GM23338 (cell line): ENCODE measurements around the gene TPR. TPM values are rescaled to one million over a fixed set of nuclear protein-coding genes. Genes with fewer than 3 reads are reported as not detected.

Source experiments
- ATAC-seq: fragments of 200-7000 bp; cut with Tn5 transposase; 3 replicates; pipeline ENCODE4 v1.9.1; 2020
- DNase-seq: peaks from one replicate; pipeline ENCODE4 v3.0.0-alpha.2; 2015; ENCODE audit warnings: low spot score
- H2AFZ ChIP-seq: fragments of 200-600 bp; sonication (generic); 2 replicates; pipeline ENCODE4 v1.8.0; 2016; ENCODE audit warnings: antibody characterized with exemption, mild to moderate bottlenecking, moderate library complexity
- H3F3A ChIP-seq: fragments of 200-600 bp; sonication (generic); replicated peaks from 2 replicates; pipeline ENCODE4 v1.8.0; 2017; ENCODE audit warnings: antibody characterized with exemption, mixed run types, low read depth
- H3K27ac ChIP-seq: fragments of 200-600 bp; sonication (generic); 2 replicates; pipeline ENCODE4 v1.6.1; 2016; ENCODE audit warnings: low read depth
- H3K27me3 ChIP-seq: fragments of 200-600 bp; sonication (generic); 2 replicates; pipeline ENCODE4 v1.8.0; 2016; ENCODE audit warnings: mild to moderate bottlenecking, mixed run types, moderate library complexity; ENCODE audit not compliant: insufficient read depth
- H3K36me3 ChIP-seq: fragments of 200-600 bp; sonication (generic); 2 replicates; pipeline ENCODE4 v1.8.0; 2016; ENCODE audit warnings: mild to moderate bottlenecking; ENCODE audit not compliant: insufficient read depth
- H3K4me1 ChIP-seq: fragments of 200-600 bp; sonication (generic); 2 replicates; pipeline ENCODE4 v1.8.0; 2016; ENCODE audit warnings: mild to moderate bottlenecking, moderate library complexity; ENCODE audit not compliant: insufficient read depth
- H3K4me2 ChIP-seq: fragments of 200-600 bp; sonication (generic); 2 replicates; pipeline ENCODE4 v1.7.1; 2017; ENCODE audit warnings: mixed run types
- H3K4me3 ChIP-seq: fragments of 200-600 bp; sonication (generic); 2 replicates; pipeline ENCODE4 v1.6.1; 2016; ENCODE audit warnings: mixed run types
- H3K79me2 ChIP-seq: fragments of 200-600 bp; sonication (generic); replicated peaks from 2 replicates; pipeline ENCODE4 v1.8.0; 2017; ENCODE audit warnings: mild to moderate bottlenecking; ENCODE audit not compliant: insufficient read depth
- H3K9me2 ChIP-seq: fragments of 200-600 bp; sonication (generic); 2 replicates; pipeline ENCODE4 v1.8.0; 2017; ENCODE audit not compliant: insufficient read depth
- H4K20me1 ChIP-seq: fragments of 200-600 bp; sonication (generic); replicated peaks from 2 replicates; pipeline ENCODE4 v1.8.0; 2017; ENCODE audit warnings: mild to moderate bottlenecking; ENCODE audit not compliant: insufficient read depth
- H3K27ac Mint-ChIP-seq: 2 replicates; pipeline ENCODE4 v1.8.0; 2020; ENCODE audit warnings: inconsistent platforms, mild to moderate bottlenecking, moderate library complexity, mixed read lengths
- H3K27me3 Mint-ChIP-seq: 3 replicates; pipeline ENCODE4 v1.8.0; 2022; ENCODE audit warnings: low read depth, mild to moderate bottlenecking, moderate library complexity, mixed read lengths, inconsistent platforms; ENCODE audit not compliant: insufficient read depth, poor library complexity
- H3K36me3 Mint-ChIP-seq: 3 replicates; pipeline ENCODE4 v1.8.0; 2021; ENCODE audit warnings: low read depth, mild to moderate bottlenecking, inconsistent platforms, moderate library complexity, mixed read lengths
- H3K4me1 Mint-ChIP-seq: 3 replicates; pipeline ENCODE4 v1.8.0; 2020; ENCODE audit warnings: mild to moderate bottlenecking, inconsistent platforms, mixed read lengths
- H3K4me3 Mint-ChIP-seq: 3 replicates; pipeline ENCODE4 v1.8.0; 2021; ENCODE audit warnings: moderate library complexity, mild to moderate bottlenecking, inconsistent platforms, mixed read lengths
- H3K9me3 Mint-ChIP-seq: 3 replicates; pipeline ENCODE4 v1.8.0; 2020; ENCODE audit warnings: moderate library complexity, mild to moderate bottlenecking, inconsistent platforms, mixed read lengths
- CREB1 ChIP-seq: fragments of 250-450 bp; sonication (Bioruptor Pico); IDR thresholded peaks from 2 replicates; pipeline ENCODE4 v1.5.0; 2020; ENCODE audit warnings: low read depth, mild to moderate bottlenecking, moderate library complexity
- EZH2phosphoT487 ChIP-seq: fragments of 200-600 bp; sonication (generic); IDR thresholded peaks from one replicate; pipeline ENCODE4 v1.8.1; 2018; ENCODE audit warnings: antibody characterized with exemption; ENCODE audit not compliant: unreplicated experiment
- JUNB ChIP-seq: IDR thresholded peaks from one replicate; pipeline ENCODE4 v1.6.1; 2016; ENCODE audit warnings: antibody characterized with exemption; ENCODE audit not compliant: unreplicated experiment
- STAT1 ChIP-seq: IDR thresholded peaks from one replicate; pipeline ENCODE4 v1.6.1; 2016; ENCODE audit warnings: antibody characterized with exemption; ENCODE audit not compliant: unreplicated experiment
- ZNF331 ChIP-seq: fragments of 250-450 bp; sonication (Bioruptor Pico); IDR thresholded peaks from 2 replicates; pipeline ENCODE4 v1.5.0; 2020; ENCODE audit warnings: low read depth, mild to moderate bottlenecking, moderate library complexity
- polyA plus RNA-seq: library from polyadenylated mRNA; unstranded; fragments of >200 nt; fragmentation: Nextera tagmentation; extraction: Ambion mirVana; gene quantifications from 2 replicates; pipeline ENCODE4 v1.2.1, GENCODE V29; 2016
- total RNA-seq: library from RNA; depleted of rRNA; stranded (reverse); fragments of >200 nt; shearing (Covaris generic); gene quantifications from 2 replicates; pipeline ENCODE4 v1.2.3, GENCODE V29; 2014
- TF ChIP-seq, protein P1 (sequence below): IDR thresholded peaks from one replicate; pipeline ENCODE4 v1.6.1; 2018; ENCODE audit warnings: antibody characterized with exemption; ENCODE audit not compliant: unreplicated experiment
- TF ChIP-seq, protein P2 (sequence below): IDR thresholded peaks from 2 replicates; pipeline ENCODE4 v1.6.1; 2016; ENCODE audit warnings: antibody characterized with exemption
- TF ChIP-seq, protein P3 (sequence below), 2 experiments: fragments of 200-600 bp in 1 of 2; sonication (generic) in 1 of 2; conservative IDR thresholded peaks; 2 replicates each; pipeline versions ENCODE4 v1.5.1 to v1.6.1; 2016 to 2017; ENCODE audit warnings: antibody characterized with exemption in 2 of 2, low read depth in 2 of 2, mild to moderate bottlenecking in 2 of 2, moderate library complexity in 1 of 2
- TF ChIP-seq, protein P4 (sequence below): fragments of 250-450 bp; sonication (Bioruptor Pico); IDR thresholded peaks from 2 replicates; pipeline ENCODE4 v1.5.0; 2020; ENCODE audit warnings: mild to moderate bottlenecking, moderate library complexity

TPR gene
- total and polyA plus RNA-seq, 2 experiments from 2014 or later = 108 to 220 TPM

DNA sequence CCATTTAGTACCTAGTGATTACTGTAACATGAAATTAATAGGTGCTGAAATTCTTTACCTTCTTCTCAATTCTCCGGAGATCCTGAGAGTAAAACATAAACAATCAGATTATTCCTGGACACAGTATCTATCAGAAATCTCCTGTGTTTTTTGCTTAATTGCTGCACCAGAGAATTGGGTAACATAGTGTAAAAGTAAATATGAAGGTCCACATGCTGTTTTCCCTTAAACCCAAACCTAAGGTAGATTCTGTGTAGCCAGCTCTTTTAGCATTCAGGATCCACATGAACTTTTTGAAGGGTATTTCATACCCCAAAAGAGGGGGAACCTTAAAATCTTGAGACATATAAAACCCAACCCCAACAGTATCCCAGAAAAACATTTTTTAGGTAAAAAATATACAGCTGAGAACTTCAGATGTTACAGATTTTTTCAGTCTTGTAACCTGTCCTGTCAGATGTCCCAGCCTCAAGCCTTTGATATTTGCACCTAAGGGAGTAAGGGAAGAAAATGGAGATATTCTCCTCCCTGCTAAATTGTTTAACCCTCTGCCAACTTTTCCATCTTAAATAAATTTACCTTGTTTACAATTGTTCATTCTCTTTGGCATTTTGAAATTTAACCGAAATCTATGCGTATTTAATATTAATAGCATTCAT, 11.8 kb upstream of the TPR start (continued):
- TF ChIP-seq, protein P1, sequence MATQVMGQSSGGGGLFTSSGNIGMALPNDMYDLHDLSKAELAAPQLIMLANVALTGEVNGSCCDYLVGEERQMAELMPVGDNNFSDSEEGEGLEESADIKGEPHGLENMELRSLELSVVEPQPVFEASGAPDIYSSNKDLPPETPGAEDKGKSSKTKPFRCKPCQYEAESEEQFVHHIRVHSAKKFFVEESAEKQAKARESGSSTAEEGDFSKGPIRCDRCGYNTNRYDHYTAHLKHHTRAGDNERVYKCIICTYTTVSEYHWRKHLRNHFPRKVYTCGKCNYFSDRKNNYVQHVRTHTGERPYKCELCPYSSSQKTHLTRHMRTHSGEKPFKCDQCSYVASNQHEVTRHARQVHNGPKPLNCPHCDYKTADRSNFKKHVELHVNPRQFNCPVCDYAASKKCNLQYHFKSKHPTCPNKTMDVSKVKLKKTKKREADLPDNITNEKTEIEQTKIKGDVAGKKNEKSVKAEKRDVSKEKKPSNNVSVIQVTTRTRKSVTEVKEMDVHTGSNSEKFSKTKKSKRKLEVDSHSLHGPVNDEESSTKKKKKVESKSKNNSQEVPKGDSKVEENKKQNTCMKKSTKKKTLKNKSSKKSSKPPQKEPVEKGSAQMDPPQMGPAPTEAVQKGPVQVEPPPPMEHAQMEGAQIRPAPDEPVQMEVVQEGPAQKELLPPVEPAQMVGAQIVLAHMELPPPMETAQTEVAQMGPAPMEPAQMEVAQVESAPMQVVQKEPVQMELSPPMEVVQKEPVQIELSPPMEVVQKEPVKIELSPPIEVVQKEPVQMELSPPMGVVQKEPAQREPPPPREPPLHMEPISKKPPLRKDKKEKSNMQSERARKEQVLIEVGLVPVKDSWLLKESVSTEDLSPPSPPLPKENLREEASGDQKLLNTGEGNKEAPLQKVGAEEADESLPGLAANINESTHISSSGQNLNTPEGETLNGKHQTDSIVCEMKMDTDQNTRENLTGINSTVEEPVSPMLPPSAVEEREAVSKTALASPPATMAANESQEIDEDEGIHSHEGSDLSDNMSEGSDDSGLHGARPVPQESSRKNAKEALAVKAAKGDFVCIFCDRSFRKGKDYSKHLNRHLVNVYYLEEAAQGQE = no peak
- TF ChIP-seq, protein P2, sequence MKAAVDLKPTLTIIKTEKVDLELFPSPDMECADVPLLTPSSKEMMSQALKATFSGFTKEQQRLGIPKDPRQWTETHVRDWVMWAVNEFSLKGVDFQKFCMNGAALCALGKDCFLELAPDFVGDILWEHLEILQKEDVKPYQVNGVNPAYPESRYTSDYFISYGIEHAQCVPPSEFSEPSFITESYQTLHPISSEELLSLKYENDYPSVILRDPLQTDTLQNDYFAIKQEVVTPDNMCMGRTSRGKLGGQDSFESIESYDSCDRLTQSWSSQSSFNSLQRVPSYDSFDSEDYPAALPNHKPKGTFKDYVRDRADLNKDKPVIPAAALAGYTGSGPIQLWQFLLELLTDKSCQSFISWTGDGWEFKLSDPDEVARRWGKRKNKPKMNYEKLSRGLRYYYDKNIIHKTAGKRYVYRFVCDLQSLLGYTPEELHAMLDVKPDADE = no peak
- TF ChIP-seq EZH2phosphoT487 = no peak
- TF ChIP-seq CREB1 (CRISPR knock-in tag) = no peak

DNA sequence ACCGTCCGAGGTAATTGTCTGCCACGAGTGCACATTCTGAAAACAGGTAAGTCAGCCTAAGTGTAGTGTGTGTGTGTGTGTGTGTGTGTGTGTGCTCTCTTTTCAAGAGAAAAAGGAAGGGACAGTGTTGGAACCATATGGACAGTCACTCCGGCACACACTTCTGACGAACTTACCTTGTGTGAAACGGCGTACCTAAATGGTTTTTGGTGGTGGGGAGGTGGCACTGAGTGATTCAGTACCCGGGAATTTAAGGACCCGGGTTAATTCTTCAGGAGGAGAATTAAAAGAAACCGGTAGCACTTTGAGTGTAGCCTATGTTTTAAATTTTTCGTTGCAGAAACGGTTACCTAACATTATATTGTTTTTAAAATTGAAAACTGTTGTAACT, 871 bp upstream of the TPR start:
- peak; percentile 18 for ATAC-seq

More for the DNA sequence above, 871 bp upstream of the TPR start:
- H3F3A ChIP-seq = no peaks in the 10 kb centered on the region
- H3K36me3 ChIP-seq = peaks cover 17% of the 10 kb centered on the region
- no peaks in the 10 kb centered on the region for H3K27me3 ChIP-seq
- no peak overlapping the region for H2AFZ ChIP-seq
- Mint-ChIP-seq H3K4me3 (peak overlapping the region; percentile 100), H3K27me3 (peaks cover 3% of the 10 kb centered on the region), H3K36me3 (peaks cover 31% of the 10 kb centered on the region), H3K27ac (peak overlapping the region; percentile 100), H3K4me1 (no peaks in the 10 kb centered on the region), H3K9me3 (peaks cover 5% of the 10 kb centered on the region; the same call in 1 of the 3 replicates)
- DNase-seq = no peak
- H3K4me1 ChIP-seq = peaks cover 12% of the 10 kb centered on the region; the same call in 1 of the 2 replicates
- no peaks in the 10 kb centered on the region for H3K9me2 ChIP-seq
- H4K20me1 ChIP-seq = peaks cover 21% of the 10 kb centered on the region
- H3K79me2 ChIP-seq = peaks cover 91% of the 10 kb centered on the region
- no peak for TF ChIP-seq JUNB
- no peak for TF ChIP-seq STAT1
- TF ChIP-seq, protein P3, sequence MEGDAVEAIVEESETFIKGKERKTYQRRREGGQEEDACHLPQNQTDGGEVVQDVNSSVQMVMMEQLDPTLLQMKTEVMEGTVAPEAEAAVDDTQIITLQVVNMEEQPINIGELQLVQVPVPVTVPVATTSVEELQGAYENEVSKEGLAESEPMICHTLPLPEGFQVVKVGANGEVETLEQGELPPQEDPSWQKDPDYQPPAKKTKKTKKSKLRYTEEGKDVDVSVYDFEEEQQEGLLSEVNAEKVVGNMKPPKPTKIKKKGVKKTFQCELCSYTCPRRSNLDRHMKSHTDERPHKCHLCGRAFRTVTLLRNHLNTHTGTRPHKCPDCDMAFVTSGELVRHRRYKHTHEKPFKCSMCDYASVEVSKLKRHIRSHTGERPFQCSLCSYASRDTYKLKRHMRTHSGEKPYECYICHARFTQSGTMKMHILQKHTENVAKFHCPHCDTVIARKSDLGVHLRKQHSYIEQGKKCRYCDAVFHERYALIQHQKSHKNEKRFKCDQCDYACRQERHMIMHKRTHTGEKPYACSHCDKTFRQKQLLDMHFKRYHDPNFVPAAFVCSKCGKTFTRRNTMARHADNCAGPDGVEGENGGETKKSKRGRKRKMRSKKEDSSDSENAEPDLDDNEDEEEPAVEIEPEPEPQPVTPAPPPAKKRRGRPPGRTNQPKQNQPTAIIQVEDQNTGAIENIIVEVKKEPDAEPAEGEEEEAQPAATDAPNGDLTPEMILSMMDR (conservative IDR thresholded peaks at IDR 0.05; ENCODE audit: low read depth in 2 of 2) = no peak
- TF ChIP-seq CREB1 (CRISPR knock-in tag) = no peak
- TF ChIP-seq, protein P2 = no peak
- no peak for TF ChIP-seq EZH2phosphoT487
- TF ChIP-seq, protein P4, sequence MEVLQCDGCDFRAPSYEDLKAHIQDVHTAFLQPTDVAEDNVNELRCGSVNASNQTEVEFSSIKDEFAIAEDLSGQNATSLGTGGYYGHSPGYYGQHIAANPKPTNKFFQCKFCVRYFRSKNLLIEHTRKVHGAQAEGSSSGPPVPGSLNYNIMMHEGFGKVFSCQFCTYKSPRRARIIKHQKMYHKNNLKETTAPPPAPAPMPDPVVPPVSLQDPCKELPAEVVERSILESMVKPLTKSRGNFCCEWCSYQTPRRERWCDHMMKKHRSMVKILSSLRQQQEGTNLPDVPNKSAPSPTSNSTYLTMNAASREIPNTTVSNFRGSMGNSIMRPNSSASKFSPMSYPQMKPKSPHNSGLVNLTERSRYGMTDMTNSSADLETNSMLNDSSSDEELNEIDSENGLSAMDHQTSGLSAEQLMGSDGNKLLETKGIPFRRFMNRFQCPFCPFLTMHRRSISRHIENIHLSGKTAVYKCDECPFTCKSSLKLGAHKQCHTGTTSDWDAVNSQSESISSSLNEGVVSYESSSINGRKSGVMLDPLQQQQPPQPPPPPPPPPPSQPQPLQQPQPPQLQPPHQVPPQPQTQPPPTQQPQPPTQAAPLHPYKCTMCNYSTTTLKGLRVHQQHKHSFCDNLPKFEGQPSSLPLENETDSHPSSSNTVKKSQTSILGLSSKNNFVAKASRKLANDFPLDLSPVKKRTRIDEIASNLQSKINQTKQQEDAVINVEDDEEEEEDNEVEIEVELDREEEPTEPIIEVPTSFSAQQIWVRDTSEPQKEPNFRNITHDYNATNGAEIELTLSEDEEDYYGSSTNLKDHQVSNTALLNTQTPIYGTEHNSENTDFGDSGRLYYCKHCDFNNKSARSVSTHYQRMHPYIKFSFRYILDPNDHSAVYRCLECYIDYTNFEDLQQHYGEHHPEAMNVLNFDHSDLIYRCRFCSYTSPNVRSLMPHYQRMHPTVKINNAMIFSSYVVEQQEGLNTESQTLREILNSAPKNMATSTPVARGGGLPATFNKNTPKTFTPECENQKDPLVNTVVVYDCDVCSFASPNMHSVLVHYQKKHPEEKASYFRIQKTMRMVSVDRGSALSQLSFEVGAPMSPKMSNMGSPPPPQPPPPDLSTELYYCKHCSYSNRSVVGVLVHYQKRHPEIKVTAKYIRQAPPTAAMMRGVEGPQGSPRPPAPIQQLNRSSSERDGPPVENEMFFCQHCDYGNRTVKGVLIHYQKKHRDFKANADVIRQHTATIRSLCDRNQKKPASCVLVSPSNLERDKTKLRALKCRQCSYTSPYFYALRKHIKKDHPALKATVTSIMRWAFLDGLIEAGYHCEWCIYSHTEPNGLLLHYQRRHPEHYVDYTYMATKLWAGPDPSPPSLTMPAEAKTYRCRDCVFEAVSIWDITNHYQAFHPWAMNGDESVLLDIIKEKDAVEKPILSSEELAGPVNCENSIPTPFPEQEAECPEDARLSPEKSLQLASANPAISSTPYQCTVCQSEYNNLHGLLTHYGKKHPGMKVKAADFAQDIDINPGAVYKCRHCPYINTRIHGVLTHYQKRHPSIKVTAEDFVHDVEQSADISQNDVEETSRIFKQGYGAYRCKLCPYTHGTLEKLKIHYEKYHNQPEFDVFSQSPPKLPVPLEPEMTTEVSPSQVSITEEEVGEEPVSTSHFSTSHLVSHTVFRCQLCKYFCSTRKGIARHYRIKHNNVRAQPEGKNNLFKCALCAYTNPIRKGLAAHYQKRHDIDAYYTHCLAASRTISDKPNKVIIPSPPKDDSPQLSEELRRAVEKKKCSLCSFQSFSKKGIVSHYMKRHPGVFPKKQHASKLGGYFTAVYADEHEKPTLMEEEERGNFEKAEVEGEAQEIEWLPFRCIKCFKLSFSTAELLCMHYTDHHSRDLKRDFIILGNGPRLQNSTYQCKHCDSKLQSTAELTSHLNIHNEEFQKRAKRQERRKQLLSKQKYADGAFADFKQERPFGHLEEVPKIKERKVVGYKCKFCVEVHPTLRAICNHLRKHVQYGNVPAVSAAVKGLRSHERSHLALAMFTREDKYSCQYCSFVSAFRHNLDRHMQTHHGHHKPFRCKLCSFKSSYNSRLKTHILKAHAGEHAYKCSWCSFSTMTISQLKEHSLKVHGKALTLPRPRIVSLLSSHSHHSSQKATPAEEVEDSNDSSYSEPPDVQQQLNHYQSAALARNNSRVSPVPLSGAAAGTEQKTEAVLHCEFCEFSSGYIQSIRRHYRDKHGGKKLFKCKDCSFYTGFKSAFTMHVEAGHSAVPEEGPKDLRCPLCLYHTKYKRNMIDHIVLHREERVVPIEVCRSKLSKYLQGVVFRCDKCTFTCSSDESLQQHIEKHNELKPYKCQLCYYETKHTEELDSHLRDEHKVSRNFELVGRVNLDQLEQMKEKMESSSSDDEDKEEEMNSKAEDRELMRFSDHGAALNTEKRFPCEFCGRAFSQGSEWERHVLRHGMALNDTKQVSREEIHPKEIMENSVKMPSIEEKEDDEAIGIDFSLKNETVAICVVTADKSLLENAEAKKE (CRISPR knock-in tag) = no peak
- no peak for TF ChIP-seq ZNF331 (CRISPR knock-in tag)
- H3K27ac ChIP-seq = peak overlapping the region; percentile 95
- peak overlapping the region; percentile 84 for H3K4me2 ChIP-seq
- peak overlapping the region; percentile 90 for H3K4me3 ChIP-seq
